Motor neuron (in vitro differentiated cells): Measurements from ENCODE around the gene SEPTIN11. TPM values are rescaled to one million over a fixed set of nuclear protein-coding genes. Genes with fewer than 3 reads are reported as not detected.
A peak's percentile ranks its signal among the peaks of the same experiment; 100 is the strongest.

Experiments
- ATAC-seq, 8 experiments: fragments of 200-7000 bp; cut with Tn5 transposase; replicated peaks in 6 of 8; 2 replicates each; pipeline ENCODE4 v1.8.0; 2021; ENCODE audit warnings: mild to moderate bottlenecking in 8 of 8, moderate library complexity in 8 of 8
- H3K27ac ChIP-seq, 2 donors: fragments of 250-450 bp; sonication (Bioruptor Pico); 2 replicates each; pipeline ENCODE4 v1.9.0; 2021; ENCODE audit warnings: antibody characterized with exemption in 2 of 2, mild to moderate bottlenecking in 2 of 2, moderate library complexity in 1 of 2
- H3K4me1 ChIP-seq, 2 donors: fragments of 250-450 bp; sonication (Bioruptor Pico); replicated peaks in 1 of 2; 2 replicates each; pipeline ENCODE4 v1.6.1; 2021; ENCODE audit warnings: antibody characterized with exemption in 2 of 2, mild to moderate bottlenecking in 2 of 2, moderate library complexity in 1 of 2
- H3K4me3 ChIP-seq, 5 donors: fragments of 250-450 bp; sonication (Bioruptor Pico); 2 replicates each; pipeline ENCODE4 v1.9.0; 2021; ENCODE audit warnings: antibody characterized with exemption in 5 of 5, mild to moderate bottlenecking in 5 of 5, moderate library complexity in 4 of 5
- WGBS, 10 experiments: fragments of 450-650 bp; shearing (Covaris generic); methylation state at CpG; one replicate each; pipeline ENCODE4 v1.0.0; 2022; 5-methylcytosine and 5-hydroxymethylcytosine counted together
- in situ Hi-C, 9 experiments: fragments of 400-800 bp; cut with MboI; loops; one replicate each; pipeline ENCODE4 v1.15.0; 2021; ENCODE audit warnings: low sequenced_read_pairs in 9 of 9, low pct_unique_long_range_greater_than_20kb in 2 of 9; ENCODE audit not compliant: unreplicated experiment in 9 of 9
- total RNA-seq, 8 experiments: library from RNA; unstranded; fragments of 300-600 nt; gene quantifications; 2 replicates each; pipeline versions ENCODE4 v1.2.3 to v1.2.4, GENCODE V29; 2022

SEPTIN11 gene
- 100 to 1,000 TPM in 3 of 8 experiments, 10 to 100 TPM in 5; 71.4 to 318 (median 88.1) TPM for total RNA-seq

- peak; percentile 51 to 84 (median 79) for ATAC-seq
- Histone ChIP-seq H3K4me3 (peak within 1 kb of the TSS; percentile 68 to 88 (median 85)), H3K4me1 (peaks cover 18 to 28% of the 10 kb centered on the region in 2 donors), H3K27ac (peak within 1 kb of the TSS; percentile 80 to 83)
- in situ Hi-C loops, result no loop called here
- WGBS, 10 experiments, result 0% methylated on average over 1 to 9 of the region's 87 CpGs; no CpG with 5 or more reads in 7 of the 10 experiments
Measured at GRCh38 chr4:76949276-76950051, at the start of gene SEPTIN11. SEPTIN11 (plus strand) TSS chr4:76949752; CDS start chr4:76949904, 152 bp downstream.

- no peaks in the 10 kb centered on the region for H3K4me1 ChIP-seq
- ATAC-seq, result no peak
- in situ Hi-C loops, result no loop called here
Measured at GRCh38 chr4:76902233-76902890, 47.2 kb upstream of the SEPTIN11 start.

GRCh38 chr4:76904646-76905190, 44.8 kb upstream of the SEPTIN11 start:
- no peak for ATAC-seq
- no peaks in the 10 kb centered on the region for H3K4me1 ChIP-seq
- no peak overlapping the region for H3K4me3 ChIP-seq
- in situ Hi-C loops, result no loop called here
- 31 to 100% (median 52%) methylated on average over 1 to 2 of the region's 4 CpGs; no CpG with 5 or more reads in 1 of the 10 experiments for WGBS, 10 experiments
- no peak overlapping the region for H3K27ac ChIP-seq

More at GRCh38 chr4:76902233-76902890, 47.2 kb upstream of the SEPTIN11 start:
- H3K27ac ChIP-seq, result no peak overlapping the region
- WGBS, 10 experiments, result 22 to 96% (median 70%) methylated on average over 2 to 3 of the region's 3 CpGs
- H3K4me3 ChIP-seq, result no peak overlapping the region

- H3K4me3 ChIP-seq, result no peak overlapping the region
- WGBS, 10 experiments, result 0 to 88% (median 71%) methylated on average over 1 of the region's 1 CpG; no CpG with 5 or more reads in 3 of the 10 experiments
- no peak for ATAC-seq
- in situ Hi-C loops, result no loop called here
- H3K4me1 ChIP-seq, result no peaks in the 10 kb centered on the region
- no peak overlapping the region for H3K27ac ChIP-seq
Measured at GRCh38 chr4:76905521-76905920, 44.0 kb upstream of the SEPTIN11 start.

GRCh38 chr4:76909711-76910110, 39.8 kb upstream of the SEPTIN11 start:
- H3K27ac ChIP-seq, result no peak overlapping the region
- ATAC-seq, result no peak
- 40 to 100% (median 100%) methylated on average over 1 of the region's 1 CpG for WGBS, 10 experiments
- in situ Hi-C loops, result no loop called here
- no peaks in the 10 kb centered on the region for H3K4me1 ChIP-seq
- no peak overlapping the region for H3K4me3 ChIP-seq

- Histone ChIP-seq H3K4me3 (no peak overlapping the region), H3K4me1 (no peaks in the 10 kb centered on the region), H3K27ac (no peak overlapping the region)
- in situ Hi-C loops, result no loop called here
- no peak for ATAC-seq
Measured at GRCh38 chr4:76920715-76921114, 28.8 kb upstream of the SEPTIN11 start.

GRCh38 chr4:76923619-76924357, 25.8 kb upstream of the SEPTIN11 start:
- Histone ChIP-seq H3K27ac (no peak overlapping the region), H3K4me3 (no peak overlapping the region), H3K4me1 (no peaks in the 10 kb centered on the region)
- 30 to 100% (median 80%) methylated on average over 2 to 5 of the region's 5 CpGs; no CpG with 5 or more reads in 2 of the 10 experiments for WGBS, 10 experiments
- no peak for ATAC-seq
- in situ Hi-C loops, result no loop called here

GRCh38 chr4:76926841-76927240, 22.7 kb upstream of the SEPTIN11 start:
- H3K4me3 ChIP-seq, result no peak overlapping the region

GRCh38 chr4:76930685-76931084, 18.9 kb upstream of the SEPTIN11 start:
- in situ Hi-C loops, result no loop called here
- 0 to 100% (median 81%) methylated on average over 1 to 2 of the region's 2 CpGs; no CpG with 5 or more reads in 1 of the 10 experiments for WGBS, 10 experiments

More at GRCh38 chr4:76926841-76927240, 22.7 kb upstream of the SEPTIN11 start:
- in situ Hi-C loops, result no loop called here
- 43 to 100% (median 79%) methylated on average over 1 to 6 of the region's 6 CpGs; no CpG with 5 or more reads in 2 of the 10 experiments for WGBS, 10 experiments
- Histone ChIP-seq H3K27ac (no peak overlapping the region), H3K4me1 (no peaks in the 10 kb centered on the region)
- no peak for ATAC-seq

GRCh38 chr4:76931087-76931486, 18.5 kb upstream of the SEPTIN11 start:
- Histone ChIP-seq H3K27ac (no peak overlapping the region), H3K4me3 (no peak overlapping the region), H3K4me1 (no peaks in the 10 kb centered on the region)
- ATAC-seq, result peak in 3 of 8 experiments; percentile 30 to 59 (median 57)
- in situ Hi-C loops, result no loop called here

More at GRCh38 chr4:76930685-76931084, 18.9 kb upstream of the SEPTIN11 start:
- H3K4me1 ChIP-seq, result no peaks in the 10 kb centered on the region
- H3K27ac ChIP-seq, result no peak overlapping the region
- no peak overlapping the region for H3K4me3 ChIP-seq
- ATAC-seq, result peak in 4 of 8 experiments; percentile 62 to 87 (median 72)

- H3K4me3 ChIP-seq, result no peak overlapping the region
- H3K4me1 ChIP-seq, result no peaks in the 10 kb centered on the region
- in situ Hi-C loops, result no loop called here
- 82 to 100% (median 92%) methylated on average over 1 to 6 of the region's 7 CpGs for WGBS, 10 experiments
- no peak overlapping the region for H3K27ac ChIP-seq
- no peak for ATAC-seq
Measured at GRCh38 chr4:76931576-76932276, 17.8 kb upstream of the SEPTIN11 start.

GRCh38 chr4:76939184-76939583, 10.4 kb upstream of the SEPTIN11 start:
- WGBS, 10 experiments, result 20 to 100% (median 83%) methylated on average over 1 to 2 of the region's 2 CpGs; no CpG with 5 or more reads in 5 of the 10 experiments
- Histone ChIP-seq H3K4me1 (no peaks in the 10 kb centered on the region), H3K4me3 (no peak overlapping the region), H3K27ac (no peak overlapping the region)
- in situ Hi-C loops, result no loop called here
- no peak for ATAC-seq
